Keratinocyte (primary cell): ENCODE results near the gene ITGAE.
"Not testable (repeated sequence)": the region's sequence is repeated elsewhere in the genome, so short reads cannot be mapped to it uniquely, and the experiment has no call there.

Source experiments
- CTCF ChIP-seq, 3 experiments: IDR thresholded peaks in 1 of 3; conservative IDR thresholded peaks in 1 of 3; optimal IDR thresholded peaks in 1 of 3; 2 replicates in 2 of 3; 3 replicates in 1 of 3; pipeline versions ENCODE3 to v1.5.1; 2011; ENCODE audit warnings: low read length in 3 of 3, mild to moderate bottlenecking in 3 of 3, moderate library complexity in 2 of 3, control low read depth in 1 of 3, inconsistent platforms in 1 of 3; ENCODE audit not compliant: insufficient read depth in 2 of 3; ENCODE audit errors: extremely low read depth in 1 of 3
- EZH2 ChIP-seq: IDR thresholded peaks from one replicate; pipeline ENCODE4 v1.6.1; 2012; ENCODE audit warnings: inconsistent platforms, mild to moderate bottlenecking, low read length, moderate library complexity

GRCh38 chr17:3785323-3785722, 15.7 kb downstream of the ITGAE start:
- not testable (repeated sequence) for TF ChIP-seq CTCF (optimal IDR thresholded peaks at IDR 0.05 in 1 of 3, IDR thresholded peaks at IDR 0.05 in 1 of 3, conservative IDR thresholded peaks at IDR 0.05 in 1 of 3; ENCODE audit: extremely low read depth in 1 of 3, insufficient read depth in 2 of 3, low read length in 3 of 3); EZH2
